Measurements from ENCODE around the gene ITGB3. TPM values are rescaled to one million over a fixed set of nuclear protein-coding genes. Genes with fewer than 3 reads are reported as not detected.

Gene ITGB3
- total RNA-seq, 4 donors from 2014 or later: 102 to 260 (median 149) TPM

DNA sequence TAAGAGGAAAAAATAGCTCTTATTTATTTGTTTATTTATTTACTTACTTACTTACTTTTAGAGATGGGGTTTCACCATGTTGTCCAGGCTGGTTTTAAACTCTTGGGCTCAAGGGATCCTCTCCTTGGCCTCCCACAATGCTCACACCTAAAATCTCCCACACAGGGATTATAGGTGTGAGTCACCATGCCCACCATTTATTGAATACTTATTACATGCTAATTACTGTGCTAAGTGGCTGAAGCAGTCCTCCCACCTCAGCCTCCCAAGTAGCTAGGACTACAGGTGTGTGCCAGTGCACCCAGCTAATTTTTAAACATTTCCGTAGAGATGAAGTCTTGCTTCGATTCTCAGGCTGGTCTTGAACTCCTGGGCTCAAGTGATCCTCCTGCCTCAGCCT, 11.0 kb upstream of the ITGB3 start:
- no peaks in the 10 kb centered on the region for H3K27me3 ChIP-seq
- H3K9me3 ChIP-seq: no peaks in the 10 kb centered on the region
- DNase-seq: no peak
- intact Hi-C loops (cut with DNase I): no loop called here
- no peaks in the 10 kb centered on the region for H3K36me3 ChIP-seq
- H3K4me3 ChIP-seq (replicated peaks in 1 of 3): no peak overlapping the region
- H3K27ac ChIP-seq: no peak overlapping the region
- peaks cover 0 to 19% of the 10 kb centered on the region in 2 donors for H3K4me1 ChIP-seq
- 95 to 96% methylated on average over 2 of the region's 2 CpGs for WGBS, 2 donors
- TF ChIP-seq CTCF (IDR thresholded peaks at IDR 0.05): no peak
- TF ChIP-seq POLR2A (IDR thresholded peaks at IDR 0.05): no peak

DNA sequence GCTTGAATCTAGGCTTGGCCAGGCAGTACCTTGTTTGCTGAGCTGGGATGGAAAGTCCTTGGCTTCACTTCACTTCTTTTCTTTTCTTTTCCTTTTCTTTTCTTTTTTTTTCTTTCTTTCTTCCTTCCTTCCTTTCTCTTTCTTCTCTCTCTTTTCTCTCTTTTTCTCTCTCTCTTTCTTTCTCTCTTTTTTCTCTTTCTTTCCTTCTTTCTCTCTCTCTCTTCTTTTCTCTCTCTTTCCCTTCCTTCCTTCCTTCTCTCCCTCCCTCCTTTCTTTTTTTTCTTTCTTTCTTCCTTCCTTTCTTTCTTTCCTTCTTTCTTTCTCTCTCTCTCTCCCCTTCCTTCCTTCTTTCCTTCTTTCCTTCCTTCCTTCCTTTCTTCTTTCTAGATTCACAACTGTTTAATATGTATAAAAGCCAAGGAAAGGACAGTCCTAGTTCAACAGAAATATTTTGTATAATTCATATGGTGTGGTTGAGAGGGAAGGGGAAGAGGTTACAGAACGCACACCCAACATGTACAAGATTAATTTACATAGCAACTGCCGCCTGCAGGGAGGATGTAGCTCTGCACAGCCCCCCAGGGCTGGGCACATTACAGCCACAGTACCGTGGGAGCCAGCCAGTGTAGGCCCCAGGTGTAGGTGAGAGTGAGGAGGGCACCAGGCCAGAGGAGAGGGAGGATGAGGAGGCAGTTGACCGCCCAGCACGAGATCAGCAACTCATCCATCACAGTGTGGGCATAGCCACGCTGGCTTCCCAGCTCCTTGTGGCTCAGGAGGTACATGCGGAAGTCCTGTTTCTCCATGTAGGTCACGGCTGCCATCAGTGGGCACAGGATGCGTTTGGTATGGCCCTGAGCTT, 9.7 kb upstream of the ITGB3 start:
- Histone ChIP-seq H3K27me3 (no peaks in the 10 kb centered on the region), H3K36me3 (no peaks in the 10 kb centered on the region), H3K27ac (no peak overlapping the region), H3K4me1 (peaks cover 0 to 19% of the 10 kb centered on the region in 2 donors), H3K9me3 (no peaks in the 10 kb centered on the region), H3K4me3 (replicated peaks in 1 of 3) (no peak overlapping the region)
- no peak for TF ChIP-seq CTCF (IDR thresholded peaks at IDR 0.05)
- TF ChIP-seq POLR2A (IDR thresholded peaks at IDR 0.05): no peak
- 93 to 97% methylated on average over 7 to 9 of the region's 9 CpGs for WGBS, 2 donors
- DNase-seq: no peak
- intact Hi-C loops (cut with DNase I): no loop called here

DNA sequence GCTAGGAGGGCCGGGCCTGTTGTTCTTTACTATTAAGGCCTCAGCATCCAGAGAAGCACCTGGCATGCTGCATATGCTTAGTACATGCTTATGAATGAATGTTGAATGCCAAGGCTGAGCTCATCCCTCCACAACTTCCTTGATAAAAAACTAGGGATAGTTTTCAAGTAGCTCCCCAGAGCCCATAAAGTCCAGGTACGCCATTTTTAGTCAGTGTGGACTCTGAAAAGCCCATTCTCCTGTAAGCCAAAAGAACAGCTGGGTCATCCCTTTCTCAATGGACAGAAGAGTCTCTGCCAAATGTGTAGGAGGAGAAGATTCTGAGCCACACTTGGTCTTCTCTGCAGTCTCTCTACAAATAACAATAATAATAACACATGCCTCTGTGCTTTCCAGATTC, 8.9 kb upstream of the ITGB3 start:
- Histone ChIP-seq H3K27ac (no peak overlapping the region), H3K4me1 (peaks cover 0 to 13% of the 10 kb centered on the region in 2 donors), H3K4me3 (replicated peaks in 1 of 3) (no peak overlapping the region), H3K9me3 (no peaks in the 10 kb centered on the region), H3K36me3 (no peaks in the 10 kb centered on the region), H3K27me3 (no peaks in the 10 kb centered on the region)
- WGBS, 2 donors: 90 to 98% methylated on average over 1 to 2 of the region's 2 CpGs
- DNase-seq: no peak
- intact Hi-C loops (cut with DNase I): no loop called here
- TF ChIP-seq POLR2A (IDR thresholded peaks at IDR 0.05): no peak
- no peak for TF ChIP-seq CTCF (IDR thresholded peaks at IDR 0.05)

- no peak for TF ChIP-seq CTCF (IDR thresholded peaks at IDR 0.05)
- no peak for TF ChIP-seq POLR2A (IDR thresholded peaks at IDR 0.05)
- WGBS, 2 donors: 87 to 91% methylated on average over 2 of the region's 2 CpGs
These were observed 7.5 kb upstream of the ITGB3 start for GRCh38 chr17:47246120-47246519.

GRCh38 chr17:47250855-47251254, 2.8 kb upstream of the ITGB3 start:
- H3K27ac ChIP-seq: no peak overlapping the region
- H3K27me3 ChIP-seq: no peaks in the 10 kb centered on the region
- H3K4me1 ChIP-seq: peaks cover 0 to 15% of the 10 kb centered on the region in 2 donors
- TF ChIP-seq POLR2A (IDR thresholded peaks at IDR 0.05) (no peak), CTCF (IDR thresholded peaks at IDR 0.05) (no peak)
- WGBS, 2 donors: 94 to 95% methylated on average over 2 of the region's 2 CpGs
- intact Hi-C loops (cut with DNase I): no loop called here
- no peaks in the 10 kb centered on the region for H3K36me3 ChIP-seq
- no peaks in the 10 kb centered on the region for H3K9me3 ChIP-seq
- no peak for DNase-seq
- no peak overlapping the region for H3K4me3 ChIP-seq (replicated peaks in 1 of 3)

More at GRCh38 chr17:47246120-47246519, 7.5 kb upstream of the ITGB3 start:
- no peak overlapping the region for H3K27ac ChIP-seq
- no peak for DNase-seq
- H3K9me3 ChIP-seq: no peaks in the 10 kb centered on the region
- no peaks in the 10 kb centered on the region for H3K4me1 ChIP-seq
- H3K36me3 ChIP-seq: no peaks in the 10 kb centered on the region
- intact Hi-C loops (cut with DNase I): no loop called here
- no peaks in the 10 kb centered on the region for H3K27me3 ChIP-seq
- no peak overlapping the region for H3K4me3 ChIP-seq (replicated peaks in 1 of 3)

All from thyroid gland (tissue), 4 donors.